HG03558 (cell line): ENCODE measurements around the gene ZFY.

Experiments
- ATAC-seq: cut with Tn5 transposase; IDR thresholded peaks from one replicate; pipeline ENCODE4 v1.9.1; 2021; ENCODE audit warnings: moderate number of reproducible peaks; ENCODE audit not compliant: unreplicated experiment; ENCODE audit errors: extremely low read depth

The ZFY gene

GRCh38 chrY:2934861-2935715, at the start of gene ZFY:
Gene ZFY, plus strand, starts transcription at chrY:2935381. Its CDS starts 18,556 bp downstream, at chrY:2953937.
- ATAC-seq, result no peak

GRCh38 chrY:2885880-2886279, 49.3 kb upstream of the ZFY start:
- ATAC-seq, result no peak

GRCh38 chrY:2887386-2887785, 47.8 kb upstream of the ZFY start:
- ATAC-seq, result no peak

- no peak for ATAC-seq
Observed at GRCh38 chrY:2887955-2888354, 47.2 kb upstream of the ZFY start.

- ATAC-seq, result no peak
Observed at GRCh38 chrY:2893471-2893870, 41.7 kb upstream of the ZFY start.

GRCh38 chrY:2896050-2896449, 39.1 kb upstream of the ZFY start:
- ATAC-seq, result no peak

- no peak for ATAC-seq
Observed at GRCh38 chrY:2907356-2907755, 27.8 kb upstream of the ZFY start.

- ATAC-seq, result no peak
Observed at GRCh38 chrY:2913066-2913815, 21.9 kb upstream of the ZFY start.

- no peak for ATAC-seq
Observed at GRCh38 chrY:2934078-2934477, 1.1 kb upstream of the ZFY start.

GRCh38 chrY:2935716-2936435, 695 bp downstream of the ZFY start:
- ATAC-seq, result no peak

GRCh38 chrY:2936436-2936750, 1.2 kb downstream of the ZFY start:
- no peak for ATAC-seq

- no peak for ATAC-seq
Observed at GRCh38 chrY:2937149-2937548, 2.0 kb downstream of the ZFY start.

GRCh38 chrY:2949590-2950252, 14.5 kb downstream of the ZFY start:
- no peak for ATAC-seq

- ATAC-seq, result no peak
Observed at GRCh38 chrY:2950655-2951054, 15.5 kb downstream of the ZFY start.

- ATAC-seq, result no peak
Observed at GRCh38 chrY:2952912-2953311, 17.7 kb downstream of the ZFY start.

- ATAC-seq, result no peak
Observed at GRCh38 chrY:2954735-2955134, 19.6 kb downstream of the ZFY start.

- no peak for ATAC-seq
Observed at GRCh38 chrY:2955561-2955960, 20.4 kb downstream of the ZFY start.

- no peak for ATAC-seq
Observed at GRCh38 chrY:2962061-2962460, 26.9 kb downstream of the ZFY start.

GRCh38 chrY:2964814-2965213, 29.6 kb downstream of the ZFY start:
- no peak for ATAC-seq

GRCh38 chrY:2965629-2966028, 30.4 kb downstream of the ZFY start:
- no peak for ATAC-seq

- no peak for ATAC-seq
Observed at GRCh38 chrY:2969561-2969960, 34.4 kb downstream of the ZFY start.
